K562 (cell line): ENCODE measurements around the gene ERGIC1.

Source experiments
- BACH1 ChIP-seq: fragments of 200-800 bp; sonication (Bioruptor generic); IDR thresholded peaks from 2 replicates; pipeline ENCODE4 v1.6.1; 2016; ENCODE audit warnings: missing genetic modification characterization, missing compliant biosample characterization
- BRCA1 ChIP-seq, 2 experiments: fragments of 450-650 bp in 1 of 2; sonication (generic) in 1 of 2; formaldehyde crosslinking in 1 of 2; IDR thresholded peaks; 2 replicates each; pipeline versions ENCODE4 v1.5.0 to v1.6.1; 2017 to 2020; ENCODE audit warnings: mild to moderate bottlenecking in 1 of 2, missing genetic modification reagents in 1 of 2
- MAFK ChIP-seq: IDR thresholded peaks from 2 replicates; pipeline ENCODE4 v1.6.1; 2011; ENCODE audit warnings: low read length, improper control_type of control experiment
- POLR2AphosphoS5 ChIP-seq: IDR thresholded peaks from 2 replicates; pipeline ENCODE4 v1.6.1; 2011; ENCODE audit warnings: mild to moderate bottlenecking, low read depth, low read length, moderate library complexity; ENCODE audit not compliant: control insufficient read depth, insufficient read depth
- SAFB2 ChIP-seq: fragments of 200-400 bp; formaldehyde crosslinking; IDR thresholded peaks from 2 replicates; pipeline ENCODE4 v1.6.1; 2018; ENCODE audit warnings: borderline replicate concordance, low read length, low read depth, moderate library complexity; ENCODE audit not compliant: severe bottlenecking
- ZFX ChIP-seq: sonication (generic); formaldehyde crosslinking; IDR thresholded peaks from 2 replicates; pipeline ENCODE4 v1.8.0; 2022; ENCODE audit warnings: mild to moderate bottlenecking, missing genetic modification reagents, moderate library complexity
- ZNF212 ChIP-seq: fragments of 450-650 bp; formaldehyde crosslinking; IDR thresholded peaks from 2 replicates; pipeline ENCODE4 v1.4.0; 2020; ENCODE audit warnings: mild to moderate bottlenecking
- TF ChIP-seq, protein P1 (sequence below), 3 experiments: IDR thresholded peaks in 2 of 3; conservative IDR thresholded peaks in 1 of 3; 2 replicates each; pipeline ENCODE4 v1.5.1; 2011 to 2012; ENCODE audit warnings: low read length in 3 of 3, mild to moderate bottlenecking in 3 of 3, control low read depth in 2 of 3, improper control_type of control experiment in 1 of 3, inconsistent platforms in 1 of 3, low read depth in 1 of 3, mixed read lengths in 1 of 3, moderate library complexity in 1 of 3; ENCODE audit not compliant: insufficient read depth in 2 of 3
- TF ChIP-seq, protein P2 (sequence below): sonication (generic); formaldehyde crosslinking; IDR thresholded peaks from 2 replicates; pipeline ENCODE4 v1.9.0; 2022; ENCODE audit warnings: mild to moderate bottlenecking, missing genetic modification reagents

DNA sequence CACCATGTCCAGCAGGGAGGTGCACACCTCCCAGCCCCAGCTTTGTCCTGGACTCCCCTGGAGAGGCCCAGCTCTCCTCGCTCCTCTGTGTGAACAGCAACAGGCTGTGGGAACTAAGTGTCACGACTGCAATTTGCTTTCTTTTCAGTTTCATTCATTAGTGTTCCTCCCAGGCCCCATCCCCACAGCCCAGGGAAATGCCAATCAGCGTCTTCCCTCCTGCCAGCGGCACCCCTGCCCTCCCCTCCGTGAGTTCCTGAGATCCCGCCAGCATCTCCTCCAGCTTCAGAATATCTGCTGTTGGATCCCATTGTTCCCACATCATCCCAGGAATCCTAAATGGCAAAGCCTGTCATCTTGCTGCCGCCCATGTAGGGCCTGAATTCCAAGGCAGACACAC, 112.1 kb downstream of the ERGIC1 start:
- no peak for TF ChIP-seq ZFX (CRISPR knock-in tag)
- TF ChIP-seq BACH1 (tag): no peak
- no peak for TF ChIP-seq BRCA1 (IDR thresholded peaks at IDR 0.05)
- TF ChIP-seq BRCA1 (CRISPR knock-in tag; IDR thresholded peaks at IDR 0.05): no peak
- no peak for TF ChIP-seq MAFK
- TF ChIP-seq SAFB2: no peak
- no peak for TF ChIP-seq POLR2AphosphoS5
- TF ChIP-seq, protein P1, sequence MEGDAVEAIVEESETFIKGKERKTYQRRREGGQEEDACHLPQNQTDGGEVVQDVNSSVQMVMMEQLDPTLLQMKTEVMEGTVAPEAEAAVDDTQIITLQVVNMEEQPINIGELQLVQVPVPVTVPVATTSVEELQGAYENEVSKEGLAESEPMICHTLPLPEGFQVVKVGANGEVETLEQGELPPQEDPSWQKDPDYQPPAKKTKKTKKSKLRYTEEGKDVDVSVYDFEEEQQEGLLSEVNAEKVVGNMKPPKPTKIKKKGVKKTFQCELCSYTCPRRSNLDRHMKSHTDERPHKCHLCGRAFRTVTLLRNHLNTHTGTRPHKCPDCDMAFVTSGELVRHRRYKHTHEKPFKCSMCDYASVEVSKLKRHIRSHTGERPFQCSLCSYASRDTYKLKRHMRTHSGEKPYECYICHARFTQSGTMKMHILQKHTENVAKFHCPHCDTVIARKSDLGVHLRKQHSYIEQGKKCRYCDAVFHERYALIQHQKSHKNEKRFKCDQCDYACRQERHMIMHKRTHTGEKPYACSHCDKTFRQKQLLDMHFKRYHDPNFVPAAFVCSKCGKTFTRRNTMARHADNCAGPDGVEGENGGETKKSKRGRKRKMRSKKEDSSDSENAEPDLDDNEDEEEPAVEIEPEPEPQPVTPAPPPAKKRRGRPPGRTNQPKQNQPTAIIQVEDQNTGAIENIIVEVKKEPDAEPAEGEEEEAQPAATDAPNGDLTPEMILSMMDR (IDR thresholded peaks at IDR 0.05 in 2 of 3, conservative IDR thresholded peaks at IDR 0.05 in 1 of 3; ENCODE audit: insufficient read depth in 2 of 3, low read depth in 1 of 3, low read length in 3 of 3): no peak
- TF ChIP-seq, protein P2, sequence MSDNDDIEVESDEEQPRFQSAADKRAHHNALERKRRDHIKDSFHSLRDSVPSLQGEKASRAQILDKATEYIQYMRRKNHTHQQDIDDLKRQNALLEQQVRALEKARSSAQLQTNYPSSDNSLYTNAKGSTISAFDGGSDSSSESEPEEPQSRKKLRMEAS (CRISPR knock-in tag): no peak
- TF ChIP-seq ZNF212 (CRISPR knock-in tag): no peak
